ENCODE data around the gene KHDC3L.

KHDC3L gene

GRCh38 chr6:73362358-73362757 is at the start of gene KHDC3L:
KHDC3L (plus strand) TSS chr6:73362658; CDS start chr6:73362730, 72 bp downstream.
- DNase-seq (ENCODE audit: low spot score) = no peak

- no peak for DNase-seq (ENCODE audit: low spot score)
Measured at GRCh38 chr6:73314577-73315492, 47.6 kb upstream of the KHDC3L start.

GRCh38 chr6:73323323-73323722 is 39.1 kb upstream of the KHDC3L start:
- DNase-seq (ENCODE audit: low spot score) = no peak

- no peak for DNase-seq (ENCODE audit: low spot score)
Measured at GRCh38 chr6:73325656-73326055, 36.8 kb upstream of the KHDC3L start.

- DNase-seq (ENCODE audit: low spot score) = no peak
Measured at GRCh38 chr6:73328790-73329189, 33.7 kb upstream of the KHDC3L start.

GRCh38 chr6:73329201-73329600 is 33.3 kb upstream of the KHDC3L start:
- DNase-seq (ENCODE audit: low spot score) = no peak

- DNase-seq (ENCODE audit: low spot score) = no peak
Measured at GRCh38 chr6:73339340-73339739, 23.1 kb upstream of the KHDC3L start.

- DNase-seq (ENCODE audit: low spot score) = no peak
Measured at GRCh38 chr6:73340048-73340447, 22.4 kb upstream of the KHDC3L start.

- no peak for DNase-seq (ENCODE audit: low spot score)
Measured at GRCh38 chr6:73341335-73341734, 21.1 kb upstream of the KHDC3L start.

- no peak for DNase-seq (ENCODE audit: low spot score)
Measured at GRCh38 chr6:73342174-73342573, 20.3 kb upstream of the KHDC3L start.

- DNase-seq (ENCODE audit: low spot score) = no peak
Measured at GRCh38 chr6:73343164-73343563, 19.3 kb upstream of the KHDC3L start.

GRCh38 chr6:73348550-73349204 is 13.8 kb upstream of the KHDC3L start:
- DNase-seq (ENCODE audit: low spot score) = no peak

GRCh38 chr6:73349311-73349710 is 13.1 kb upstream of the KHDC3L start:
- no peak for DNase-seq (ENCODE audit: low spot score)

- DNase-seq (ENCODE audit: low spot score) = no peak
Measured at GRCh38 chr6:73353636-73354593, 8.5 kb upstream of the KHDC3L start, which contains the start of gene DPPA5. DPPA5 (minus strand) TSS chr6:73354276; CDS start chr6:73354225, 51 bp downstream.

- DNase-seq (ENCODE audit: low spot score) = no peak
Measured at GRCh38 chr6:73362869-73363536, 545 bp downstream of the KHDC3L start.

GRCh38 chr6:73363537-73363875 is 1.0 kb downstream of the KHDC3L start:
- DNase-seq (ENCODE audit: low spot score) = no peak

- DNase-seq (ENCODE audit: low spot score) = no peak
Measured at GRCh38 chr6:73364121-73364520, 1.7 kb downstream of the KHDC3L start.

- no peak for DNase-seq (ENCODE audit: low spot score)
Measured at GRCh38 chr6:73364549-73364948, 2.1 kb downstream of the KHDC3L start.

GRCh38 chr6:73367761-73368355 is 5.4 kb downstream of the KHDC3L start:
- no peak for DNase-seq (ENCODE audit: low spot score)

- no peak for DNase-seq (ENCODE audit: low spot score)
Measured at GRCh38 chr6:73368675-73369074, 6.2 kb downstream of the KHDC3L start.

GRCh38 chr6:73369157-73369556 is 6.7 kb downstream of the KHDC3L start:
- no peak for DNase-seq (ENCODE audit: low spot score)
